ENCODE measurements around the gene CFAP46.

CFAP46 gene

DNA sequence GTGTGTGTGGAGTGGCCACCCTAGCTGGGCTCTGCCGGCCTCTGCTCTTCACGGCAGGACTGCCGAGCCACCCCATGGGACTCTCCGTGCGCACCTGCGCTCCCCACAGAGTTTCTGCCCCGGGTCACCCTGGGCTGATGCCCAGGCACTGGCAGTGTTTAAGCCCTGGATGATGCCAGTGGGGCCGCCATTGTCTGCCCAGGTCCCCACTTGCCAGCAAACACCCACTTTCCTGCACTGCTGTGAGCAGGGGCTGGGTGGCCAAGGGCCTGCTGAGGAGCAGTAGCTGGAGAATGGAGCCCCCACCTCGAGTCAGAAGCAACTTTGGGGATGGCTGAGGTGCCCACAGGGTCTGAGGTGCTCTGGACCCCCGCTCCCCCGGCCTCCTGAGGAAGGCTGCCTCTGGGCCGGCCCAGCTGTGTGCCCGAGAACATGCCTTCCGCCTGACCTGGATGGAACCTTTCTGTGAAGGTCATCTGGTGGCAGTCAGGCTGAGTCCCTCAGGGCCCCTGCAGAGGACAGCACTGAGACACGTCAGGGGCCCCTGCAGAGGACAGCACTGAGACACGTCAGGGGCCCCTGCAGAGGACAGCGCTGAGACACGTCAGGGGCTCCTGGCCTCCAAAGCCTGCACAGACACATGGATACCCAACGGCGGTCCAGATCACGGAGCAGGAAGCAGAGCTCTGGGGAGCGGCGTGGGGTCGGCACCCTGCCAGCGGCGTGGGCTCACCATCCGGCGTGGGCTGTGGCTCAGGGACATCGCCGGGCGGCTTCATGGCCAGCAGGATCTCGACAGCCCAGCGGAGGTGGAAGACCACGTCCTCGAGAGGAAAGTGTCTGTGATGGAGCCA lies 62.0 kb downstream of the CFAP46 start:
- DNase-seq (ENCODE audit: low spot score), result no peak

DNA sequence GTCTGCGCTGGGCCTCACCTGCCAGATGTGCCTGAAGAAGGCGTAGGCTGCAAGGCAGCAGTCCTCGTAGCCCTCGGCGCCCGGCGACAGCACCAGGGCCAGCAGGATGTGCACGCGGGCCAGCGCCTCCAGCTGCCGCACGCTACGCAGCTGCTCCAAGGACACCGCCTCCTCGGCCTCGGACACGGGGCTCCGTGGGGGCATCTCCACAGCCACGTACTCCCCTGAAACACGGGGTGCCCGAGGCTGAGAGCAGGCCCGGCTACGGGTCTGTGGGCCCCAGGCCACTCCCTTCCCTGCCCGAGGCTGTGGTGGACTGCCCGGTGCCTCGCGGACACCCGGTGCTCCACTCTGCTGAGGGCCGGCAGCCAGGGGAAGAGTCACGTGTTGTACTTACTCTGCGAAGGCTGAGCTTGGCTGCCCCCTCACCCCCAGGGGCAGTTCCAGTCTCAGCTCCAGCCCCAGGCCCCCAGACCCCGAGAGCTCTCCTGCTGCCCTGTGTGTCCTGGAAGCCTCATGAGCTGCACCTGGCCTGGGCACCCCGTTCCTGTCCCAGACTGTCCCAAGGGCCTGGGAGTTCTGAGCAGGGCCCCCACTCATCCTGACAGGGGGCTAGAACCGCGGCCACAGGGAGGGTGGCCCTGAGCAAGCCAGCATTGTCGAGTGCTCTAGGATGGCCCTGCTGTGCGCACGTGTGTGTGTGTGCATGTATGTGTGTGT lies 62.8 kb downstream of the CFAP46 start:
- DNase-seq (ENCODE audit: low spot score), result no peak

DNA sequence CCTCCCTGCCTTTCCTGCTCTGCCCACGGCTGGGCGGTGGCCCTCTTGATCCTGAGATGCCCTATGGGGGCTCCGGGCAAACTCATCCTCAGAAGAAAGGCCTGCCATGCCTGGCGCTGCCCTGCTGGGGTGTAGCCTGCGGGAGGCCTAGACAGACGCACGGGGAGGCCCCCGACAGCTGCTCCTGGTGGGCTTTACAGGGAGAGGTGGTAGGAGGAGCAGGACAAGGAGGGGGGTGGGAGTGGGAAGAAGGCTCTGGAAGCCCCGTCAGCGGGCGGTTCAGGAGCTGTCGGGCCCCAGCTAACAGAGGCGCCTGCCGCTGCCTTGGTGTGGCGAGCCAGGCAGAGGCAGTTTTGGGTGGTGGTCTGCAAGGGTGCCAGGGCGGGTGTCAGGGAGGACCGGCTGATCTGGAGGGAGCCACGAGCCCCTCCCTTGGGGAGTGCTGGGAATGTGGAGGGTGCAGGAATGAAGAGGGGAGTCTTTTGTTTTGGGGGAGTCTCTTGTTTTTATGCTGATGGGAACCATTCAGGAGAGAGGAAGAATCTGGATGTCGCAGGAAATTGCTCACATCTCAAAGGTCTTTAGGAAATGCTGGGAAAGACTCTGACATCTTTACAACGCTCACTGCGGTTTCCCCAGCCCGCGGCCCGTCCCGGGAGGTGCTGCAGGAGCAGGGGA lies 63.5 kb downstream of the CFAP46 start:
- no peak for DNase-seq (ENCODE audit: low spot score)

DNA sequence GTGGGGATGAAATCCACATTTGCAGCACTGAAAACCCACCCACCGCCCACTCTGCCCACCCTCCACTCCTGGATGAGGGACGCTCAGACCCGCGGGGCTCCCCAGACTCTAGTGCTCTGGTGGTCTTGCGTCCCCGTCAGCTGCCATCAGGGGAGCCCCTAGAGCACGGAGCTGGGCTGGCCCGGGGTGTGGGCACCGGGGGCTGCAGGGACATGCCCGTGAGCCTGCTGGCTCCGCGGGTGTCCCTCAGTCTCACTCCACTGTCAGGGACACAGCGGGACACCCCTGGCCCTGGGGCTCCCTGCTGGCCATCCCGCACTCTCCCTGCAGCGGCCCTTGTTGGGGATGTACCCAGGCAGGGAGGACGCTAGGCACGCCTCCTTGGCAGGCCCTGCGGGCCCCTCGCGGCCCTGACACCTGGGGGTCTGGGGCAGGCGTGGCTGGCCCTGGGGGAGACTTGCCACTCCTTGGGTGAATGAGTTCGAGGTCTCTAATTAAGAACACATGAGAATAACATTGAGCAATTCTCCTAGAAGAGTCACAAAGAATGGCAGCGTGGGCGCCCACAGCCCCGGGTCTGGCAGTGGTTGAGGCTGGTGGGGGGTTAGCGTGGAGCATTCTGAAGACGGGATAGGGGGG lies 64.2 kb downstream of the CFAP46 start:
- no peak for DNase-seq (ENCODE audit: low spot score)

DNA sequence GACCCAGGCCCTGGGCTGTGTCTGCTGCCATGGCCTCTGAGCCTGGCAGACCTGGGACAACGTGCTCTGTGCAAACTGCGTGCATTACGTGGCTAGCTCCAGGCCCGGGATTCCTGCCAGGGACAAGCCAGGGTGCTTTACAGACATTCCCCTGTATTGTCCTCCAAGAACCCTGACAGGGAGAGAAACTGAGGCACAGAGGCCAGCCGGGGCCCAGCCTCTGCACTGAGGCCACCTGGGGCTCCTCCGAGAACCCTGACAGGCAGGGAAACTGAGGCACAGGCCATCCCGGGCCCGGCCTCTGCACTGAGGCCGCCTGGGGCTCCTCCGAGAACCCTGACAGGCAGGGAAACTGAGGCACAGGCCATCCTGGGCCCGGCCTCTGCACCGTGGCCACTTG lies 64.9 kb downstream of the CFAP46 start:
- no peak for DNase-seq (ENCODE audit: low spot score)

DNA sequence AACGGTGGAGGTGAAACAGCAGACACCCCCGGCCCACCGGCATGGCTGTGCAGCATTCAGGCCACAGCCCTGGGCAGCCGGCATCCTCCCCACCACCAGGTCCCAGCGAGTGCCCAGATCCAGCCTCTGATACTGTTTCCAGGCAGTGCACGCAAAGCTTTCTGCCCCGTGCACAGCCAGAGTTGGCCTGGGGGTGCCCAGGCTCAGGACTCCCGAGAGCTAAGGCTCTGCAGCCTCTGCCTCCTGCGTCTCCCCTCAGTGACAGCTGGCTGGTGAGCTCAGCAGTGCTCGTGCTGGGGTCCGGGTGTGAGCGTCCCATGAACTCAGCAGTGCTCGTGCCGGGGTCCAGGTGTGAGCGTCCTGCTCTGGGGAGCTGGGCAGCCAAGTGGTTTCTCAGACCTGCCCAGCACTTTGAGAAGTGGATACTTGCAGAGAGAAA lies 65.4 kb downstream of the CFAP46 start:
- DNase-seq (ENCODE audit: low spot score), result no peak

DNA sequence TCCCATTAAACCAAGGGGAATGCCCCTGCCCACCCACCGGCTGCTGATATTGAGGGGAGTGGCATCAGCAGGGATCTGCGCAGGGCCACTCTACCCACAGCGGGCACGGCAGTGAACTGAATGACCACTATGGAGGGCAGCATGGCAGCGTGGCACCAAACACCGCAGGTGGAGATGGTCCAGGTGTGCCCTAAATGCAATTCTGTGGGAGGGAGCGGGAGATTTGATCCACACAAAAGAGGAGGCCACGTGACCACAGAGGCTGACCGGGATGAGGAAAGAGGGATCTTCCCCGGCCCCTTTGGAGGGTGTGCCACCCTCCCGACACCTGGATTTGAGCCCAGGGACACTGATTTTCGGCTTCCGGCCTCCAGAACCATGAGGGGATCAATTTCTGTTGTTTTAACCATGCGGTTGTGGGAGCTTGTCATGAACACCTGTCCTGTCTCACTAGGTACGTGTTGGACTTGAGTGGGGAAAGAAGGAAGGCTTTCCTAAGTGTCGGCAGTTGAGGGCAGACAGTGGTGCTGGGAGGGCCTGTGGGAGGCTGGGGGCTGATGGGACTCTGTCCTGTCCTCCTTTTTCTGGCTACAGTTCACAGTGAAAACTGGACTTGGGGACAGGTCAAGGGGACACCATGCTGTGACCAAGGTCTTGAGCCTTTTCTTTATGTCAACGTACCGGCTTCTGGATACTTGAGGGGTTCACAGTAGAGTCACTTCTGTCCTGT lies 66.1 kb downstream of the CFAP46 start:
- DNase-seq (ENCODE audit: low spot score), result no peak

DNA sequence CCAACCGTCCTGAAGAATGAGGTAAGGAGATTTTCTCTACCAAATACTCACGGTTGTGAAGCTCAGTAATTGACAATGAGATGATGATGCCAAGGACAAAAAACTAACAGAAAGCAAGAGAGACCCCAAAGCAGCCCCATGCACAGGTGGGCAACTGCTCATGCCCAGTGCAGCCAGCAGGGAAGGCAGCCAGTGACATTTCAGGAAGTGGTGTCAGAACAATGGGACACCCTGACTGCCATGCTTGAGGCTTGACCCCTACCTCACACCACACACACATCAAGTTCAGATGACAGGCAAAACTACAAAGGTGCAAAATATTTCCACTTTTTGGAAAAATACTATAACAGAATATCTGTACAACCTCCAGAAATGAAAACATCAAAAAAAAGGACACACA lies 66.9 kb downstream of the CFAP46 start:
- no peak for DNase-seq (ENCODE audit: low spot score)

DNA sequence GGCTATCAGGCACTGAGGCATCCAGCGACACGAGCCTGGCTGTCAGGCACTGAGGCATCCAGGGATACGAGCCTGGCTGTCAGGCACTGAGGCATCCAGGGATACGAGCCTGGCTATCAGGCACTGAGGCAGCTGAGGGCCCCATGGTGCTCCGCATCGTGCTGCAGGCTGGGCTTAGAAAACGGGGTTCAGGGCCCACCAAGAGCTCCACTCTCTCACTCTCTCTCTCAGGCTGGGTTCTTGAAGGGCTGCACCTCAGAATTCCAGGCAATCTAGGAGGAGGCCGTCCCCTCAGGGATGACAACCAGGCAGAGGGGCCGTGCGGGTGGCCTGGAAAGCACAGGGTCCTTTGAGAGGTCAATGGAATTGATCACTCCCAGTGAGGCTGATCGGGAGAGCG lies 69.0 kb downstream of the CFAP46 start:
- DNase-seq (ENCODE audit: low spot score), result no peak

DNA sequence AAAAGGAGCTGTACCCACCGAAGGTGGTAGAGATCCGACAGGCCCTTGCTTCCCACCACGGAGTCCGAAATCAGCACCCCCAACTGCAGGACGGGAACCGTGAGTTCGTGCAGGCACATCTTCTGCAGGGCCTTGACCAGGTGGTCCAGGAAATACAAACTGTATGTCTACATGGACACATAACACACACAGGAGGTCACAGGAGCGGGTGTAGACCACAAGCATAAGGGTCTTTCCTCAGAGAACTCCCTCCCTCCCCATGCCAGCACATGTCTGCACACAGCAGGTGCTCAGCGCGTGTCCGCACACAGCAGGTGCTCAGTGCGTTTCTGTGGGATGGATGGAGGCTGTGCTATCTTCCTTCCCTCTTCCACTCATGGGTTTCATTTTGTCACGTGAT lies 69.7 kb downstream of the CFAP46 start:
- DNase-seq (ENCODE audit: low spot score), result no peak

DNA sequence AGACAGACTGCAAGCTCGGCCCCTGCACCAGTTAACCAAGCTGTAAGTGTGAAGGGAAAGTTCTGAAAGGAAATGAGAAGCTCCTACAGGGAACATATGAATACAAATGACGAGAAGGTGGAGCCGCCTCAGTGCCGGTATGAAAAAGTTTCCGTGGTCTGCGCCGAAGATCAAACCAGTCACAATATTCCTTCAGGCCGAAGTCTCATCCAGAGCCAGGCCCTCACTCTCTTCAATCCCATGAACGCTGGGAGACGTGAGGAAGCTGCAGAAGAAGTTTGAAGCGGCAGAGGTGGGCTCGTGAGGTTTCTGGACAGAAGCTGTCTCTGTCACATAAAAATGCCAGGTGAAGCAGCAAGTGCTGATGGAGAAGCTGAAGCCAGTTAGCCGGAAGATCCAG lies 71.9 kb downstream of the CFAP46 start:
- DNase-seq (ENCODE audit: low spot score), result no peak

DNA sequence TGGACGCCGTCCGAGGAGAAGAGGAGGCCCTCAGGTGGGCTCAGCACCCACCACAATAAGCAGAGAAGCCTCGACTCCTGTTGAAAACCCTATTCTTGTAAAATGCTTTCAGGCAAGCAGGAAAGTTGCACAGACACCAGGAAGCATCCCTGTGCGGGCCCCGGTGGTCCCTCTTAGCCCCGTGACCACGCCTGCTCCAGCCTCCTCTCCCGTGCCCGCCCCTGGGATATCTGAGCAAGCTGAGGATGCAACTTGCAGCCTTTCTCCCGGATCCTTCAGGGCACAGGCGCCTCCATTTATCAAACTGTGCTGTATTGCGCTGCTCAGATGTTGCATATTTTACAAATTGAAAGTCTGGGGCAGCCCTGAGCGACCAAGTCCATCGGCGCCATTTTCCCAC lies 72.7 kb downstream of the CFAP46 start:
- DNase-seq (ENCODE audit: low spot score), result no peak

DNA sequence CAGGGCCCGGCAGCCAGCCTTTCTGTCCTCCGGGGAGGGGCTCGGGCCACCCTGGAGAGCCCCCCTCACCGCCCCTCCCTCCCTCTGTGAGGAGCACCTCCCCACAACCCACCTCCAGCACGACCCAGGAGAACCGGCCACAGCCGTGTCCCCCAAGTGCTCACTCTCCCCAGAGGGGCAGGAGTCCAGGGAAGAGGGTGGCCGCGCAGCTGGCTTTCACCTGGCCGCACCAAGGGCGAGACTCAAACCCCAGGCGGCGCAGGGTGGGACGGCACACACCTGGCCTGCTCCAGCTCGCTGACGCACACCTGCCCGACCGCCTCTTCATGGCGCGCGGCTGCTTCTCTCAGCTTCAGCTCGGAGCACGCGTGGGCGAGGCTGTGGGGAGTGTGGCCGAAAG lies 73.4 kb downstream of the CFAP46 start:
- DNase-seq (ENCODE audit: low spot score), result no peak

DNA sequence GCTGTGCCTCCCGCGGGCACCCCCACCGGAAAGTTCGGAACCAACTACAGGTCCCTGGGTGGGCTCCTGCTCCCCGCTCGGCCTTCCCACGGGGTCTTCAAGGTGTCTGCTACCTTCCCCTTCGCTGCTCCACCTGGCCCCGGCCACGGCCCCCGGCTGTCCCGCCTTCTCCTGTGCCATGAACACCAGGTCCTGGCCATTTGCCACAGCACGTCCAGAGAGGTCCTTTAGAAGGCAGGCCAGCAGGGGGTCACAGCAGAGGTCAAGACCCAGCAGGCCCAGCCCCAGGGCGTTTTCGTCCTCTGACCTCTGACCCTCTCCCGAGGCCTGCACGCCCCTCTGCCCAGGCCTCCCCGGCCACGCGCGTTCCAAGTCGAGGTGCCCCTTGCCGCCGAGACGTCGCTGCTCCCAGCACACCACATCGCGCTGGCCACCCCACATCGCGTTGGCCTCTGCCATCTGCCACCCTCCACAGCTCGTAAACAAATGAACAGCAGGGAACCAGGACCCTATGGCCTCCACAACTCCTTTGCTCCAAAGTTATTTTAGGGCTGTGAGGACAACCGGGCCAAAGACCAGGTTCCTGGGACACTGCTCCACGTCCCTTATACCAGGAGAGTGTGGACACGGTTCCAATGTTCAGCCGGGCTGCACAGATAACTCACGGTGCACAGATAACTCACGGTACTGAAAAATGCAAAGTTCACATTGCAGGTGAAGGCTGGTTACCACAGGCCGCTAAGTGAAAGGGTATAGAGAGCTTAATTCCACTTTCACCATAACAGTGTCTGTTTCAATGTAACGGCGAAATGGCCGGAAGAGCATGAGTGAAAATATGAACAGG lies 74.3 kb downstream of the CFAP46 start:
- no peak for DNase-seq (ENCODE audit: low spot score)

DNA sequence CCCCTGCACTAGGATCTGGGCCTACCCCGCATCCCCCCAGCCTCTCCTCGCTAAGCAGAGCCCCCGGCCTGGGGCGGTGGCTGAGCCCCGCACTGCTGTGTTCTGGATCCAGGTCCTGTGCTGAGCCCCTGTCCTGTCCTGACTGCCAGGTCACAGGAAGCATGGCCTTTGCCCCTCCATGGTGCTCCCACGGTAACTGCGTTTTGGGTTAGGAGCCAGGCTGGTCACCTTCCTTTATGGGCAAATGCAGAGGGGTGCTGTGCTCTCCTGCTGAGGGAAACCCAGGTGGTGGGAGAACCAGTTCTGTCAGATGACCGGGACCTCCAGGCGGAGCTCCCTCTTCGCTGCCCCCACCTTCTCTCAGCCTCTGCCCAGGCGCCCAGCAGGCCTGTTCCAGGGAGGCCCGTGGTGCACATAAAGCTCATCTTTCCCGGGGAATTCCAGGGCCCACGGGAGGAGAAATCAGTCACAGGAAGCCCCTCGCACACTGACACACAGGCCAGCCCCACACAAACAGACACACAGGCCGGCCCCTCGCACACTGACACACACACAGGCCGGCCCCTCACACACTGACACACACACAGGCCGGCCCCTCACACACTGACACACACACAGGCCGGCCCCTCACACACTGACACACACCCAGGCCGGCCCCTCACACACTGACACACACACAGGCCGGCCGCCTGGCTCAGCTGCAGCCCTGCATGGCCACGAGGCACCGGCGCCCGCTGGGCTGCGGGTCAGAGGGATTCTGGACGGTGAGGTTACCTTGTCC lies 75.6 kb downstream of the CFAP46 start:
- DNase-seq (ENCODE audit: low spot score), result no peak

DNA sequence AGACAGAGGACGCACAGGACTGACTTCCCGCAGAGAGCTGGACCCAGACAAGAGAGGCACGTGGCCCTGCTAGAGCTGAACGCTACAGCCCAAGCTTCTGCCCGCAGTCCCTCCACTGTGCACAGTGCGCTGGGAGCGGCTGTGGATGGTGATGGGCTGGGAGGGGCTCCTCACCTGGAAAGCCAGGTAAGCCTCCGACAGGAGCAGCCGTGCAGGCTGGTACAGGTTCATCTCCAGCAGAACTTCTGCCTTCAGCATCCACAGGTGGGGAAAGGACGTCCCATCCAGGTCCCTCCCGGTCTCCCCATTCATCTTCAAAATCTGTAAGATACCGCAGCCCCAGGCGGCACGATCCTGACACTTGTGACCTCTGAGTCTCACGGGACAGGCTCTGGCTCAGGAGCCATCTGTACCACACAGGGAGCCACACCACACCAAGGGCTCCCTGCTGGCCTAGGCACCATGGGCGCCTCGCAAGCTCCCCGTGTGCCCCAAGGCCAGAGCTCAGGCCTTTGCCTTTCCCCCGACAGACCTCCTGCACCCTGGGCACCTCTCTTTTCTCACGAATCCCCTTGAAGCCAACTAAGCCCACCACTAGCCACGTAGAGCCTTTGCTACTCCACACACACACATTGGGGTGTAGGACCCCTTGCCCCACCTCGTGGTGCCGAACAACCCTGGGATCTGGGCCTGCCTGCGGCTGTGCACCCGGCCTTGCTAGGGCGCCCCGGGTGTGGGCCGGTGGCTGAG lies 76.3 kb downstream of the CFAP46 start:
- no peak for DNase-seq (ENCODE audit: low spot score)

DNA sequence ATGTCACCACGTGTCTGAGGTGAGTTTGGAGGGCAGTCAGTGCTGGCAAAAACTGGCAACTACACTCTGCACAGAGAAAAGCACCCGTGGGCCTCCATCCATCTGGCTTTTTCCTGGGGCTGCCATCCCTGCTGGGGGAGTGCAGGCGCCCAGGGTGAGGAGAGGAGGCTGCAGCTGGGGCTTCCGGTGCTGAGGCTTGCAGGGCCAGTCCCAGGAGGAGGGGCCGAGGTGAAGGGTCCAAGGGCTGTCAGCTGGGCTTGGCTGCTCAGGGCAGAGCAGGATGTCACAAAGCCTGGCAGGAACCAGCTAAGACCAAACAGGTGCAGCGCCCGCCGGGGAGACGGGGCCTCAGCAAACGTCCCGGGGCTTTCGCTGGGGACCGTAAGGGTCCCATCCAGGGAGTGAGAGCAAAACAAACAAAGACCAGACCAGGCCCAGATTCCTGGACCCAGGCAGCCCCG lies 77.2 kb downstream of the CFAP46 start:
- no peak for DNase-seq (ENCODE audit: low spot score)

DNA sequence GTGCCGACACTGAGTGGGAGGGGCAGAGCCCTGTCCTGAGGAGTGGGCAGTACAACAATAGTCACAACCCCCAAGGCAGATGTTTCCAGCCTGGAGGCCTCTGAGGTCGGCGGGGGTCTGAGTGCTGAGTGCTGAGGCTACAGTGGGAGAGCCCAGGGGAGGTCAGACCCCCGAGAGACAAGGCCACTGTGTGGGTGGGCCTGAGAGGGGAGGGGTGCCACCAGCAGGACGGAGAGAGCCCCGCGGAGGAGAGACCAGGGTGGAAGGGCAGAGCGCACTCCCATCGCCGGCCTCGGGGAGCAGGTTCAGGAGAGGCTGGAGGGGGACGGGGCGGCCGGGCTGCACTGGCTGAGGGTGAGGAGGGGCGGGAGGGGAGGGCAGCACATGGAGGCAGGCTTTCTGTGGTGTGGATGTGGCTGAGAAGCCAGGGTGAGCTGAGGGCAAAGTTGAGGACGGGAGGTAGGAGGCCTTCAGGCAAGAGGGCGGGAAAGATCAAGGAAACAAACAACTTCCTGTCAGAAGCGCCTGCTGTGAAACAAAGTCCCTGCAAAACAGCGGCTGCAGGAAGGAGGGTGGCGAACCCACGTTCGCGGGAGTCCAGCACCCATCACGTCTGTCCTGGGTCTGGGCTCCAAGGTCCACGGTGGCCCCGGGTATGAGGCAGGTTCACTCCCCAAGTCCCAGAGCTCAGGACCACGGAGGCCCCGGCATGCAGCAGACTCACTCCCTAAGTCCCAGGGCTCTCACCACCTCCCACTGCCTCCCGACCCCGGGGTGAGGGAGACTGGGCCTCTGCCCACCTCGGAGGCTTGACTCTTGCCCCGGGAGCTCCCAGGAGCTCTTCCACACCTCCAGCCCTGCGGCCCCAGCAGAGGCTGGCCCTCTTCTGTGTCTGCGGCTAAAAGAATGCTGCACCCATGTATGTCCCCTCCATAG lies 79.6 kb downstream of the CFAP46 start:
- no peak for DNase-seq (ENCODE audit: low spot score)

All from putamen (tissue), 1 donor.